Fibroblast of peridontal ligament (primary cell): ENCODE data around the gene EMD.
A peak's percentile ranks its signal among the peaks of the same experiment; 100 is the strongest.

Experiments
- DNase-seq: peaks from one replicate; pipeline ENCODE4 v3.0.0-alpha.2; 2010; ENCODE audit errors: extremely low read depth

The EMD gene

DNA sequence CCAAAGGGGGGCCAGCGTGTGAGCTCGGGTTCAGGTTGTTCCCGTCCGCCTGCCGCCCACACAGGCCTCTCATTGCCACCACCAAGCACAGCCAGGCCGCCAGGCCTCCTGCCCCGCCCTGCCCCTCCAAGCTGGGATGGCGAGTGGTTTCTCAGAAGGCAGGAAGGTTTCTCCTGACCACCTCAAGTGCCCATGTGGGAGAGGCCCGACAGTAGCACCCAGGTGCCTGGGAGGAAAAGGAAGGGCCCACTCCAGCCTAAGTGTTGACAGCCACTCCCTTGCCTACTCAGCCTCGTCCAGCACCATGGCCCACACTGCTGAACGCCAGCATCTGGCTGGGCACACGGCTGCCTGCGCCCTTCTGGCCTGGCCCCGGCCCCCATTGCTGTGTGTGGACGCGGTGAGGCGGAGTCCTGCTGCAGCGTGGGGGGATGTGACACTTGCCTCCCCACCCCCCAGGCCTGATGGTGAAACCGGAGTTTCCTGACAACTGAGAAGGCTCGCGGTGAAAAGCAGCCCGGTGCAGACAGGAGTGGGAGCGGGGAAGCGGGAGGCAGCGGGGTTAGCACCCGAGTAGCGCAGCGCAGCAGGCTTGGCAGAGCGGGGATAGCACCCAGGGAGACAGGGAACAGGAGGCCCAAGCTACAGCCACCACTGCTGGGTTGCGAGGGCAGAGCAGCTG lies 23.9 kb upstream of the EMD start:
- DNase-seq = no peak

DNA sequence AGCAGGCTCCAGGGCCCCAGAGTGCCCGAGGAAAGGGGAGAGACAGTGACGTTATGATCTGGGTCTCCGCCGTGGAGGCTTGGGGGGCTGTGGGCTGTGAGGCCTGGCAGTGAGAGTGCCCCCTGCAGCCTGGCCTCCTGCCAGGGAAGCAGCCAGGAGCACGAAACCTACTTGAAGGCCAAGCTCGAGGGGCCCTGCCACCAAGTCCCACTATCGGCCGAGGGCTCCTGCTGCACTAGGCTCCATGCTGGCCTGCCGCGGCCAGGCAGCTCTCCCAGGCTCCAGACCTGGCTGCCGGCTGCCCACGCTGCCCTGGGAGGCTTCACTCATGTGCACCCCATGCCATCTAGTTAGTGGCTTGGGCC lies 23.3 kb upstream of the EMD start:
- no peak for DNase-seq

DNA sequence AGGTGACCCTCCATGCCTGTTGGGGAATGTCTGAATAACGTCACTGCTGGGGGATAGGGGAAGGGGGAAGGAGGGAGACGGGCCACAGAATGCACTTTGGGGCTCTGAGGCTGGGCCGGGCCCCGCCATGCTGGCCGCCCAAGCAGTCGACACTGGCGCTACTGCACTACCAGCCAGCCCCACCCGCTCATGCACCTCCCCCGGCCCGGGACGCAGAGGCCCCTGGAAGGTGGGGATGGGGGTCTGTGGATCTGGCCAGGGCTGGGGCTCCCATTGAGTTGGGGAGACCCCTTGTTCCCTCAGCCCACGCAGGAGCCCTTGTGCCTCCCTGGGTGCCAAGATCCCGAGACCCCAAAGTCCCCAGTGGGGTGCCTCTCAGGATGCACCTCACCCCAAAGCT lies 22.5 kb upstream of the EMD start:
- DNase-seq = no peak

DNA sequence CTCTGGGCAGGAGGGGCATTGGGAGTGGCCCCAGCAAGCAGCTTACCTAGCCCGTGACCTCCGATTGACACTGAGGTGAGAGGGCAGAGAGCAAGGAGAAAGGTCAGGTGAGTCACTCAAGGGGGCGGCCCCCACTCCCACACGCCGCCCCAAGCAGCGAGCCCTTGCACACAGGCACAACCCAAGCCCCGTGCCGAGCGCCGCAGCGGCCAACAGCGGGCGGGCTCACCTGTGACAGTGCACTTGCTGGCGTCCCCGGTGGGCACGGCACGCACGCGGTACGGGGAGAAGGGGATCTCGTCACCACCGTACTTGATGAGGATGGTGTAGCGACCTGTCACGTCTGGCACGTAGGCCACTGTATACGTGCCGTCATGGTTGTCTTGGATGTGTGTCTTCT lies 21.9 kb upstream of the EMD start:
- DNase-seq = no peak

DNA sequence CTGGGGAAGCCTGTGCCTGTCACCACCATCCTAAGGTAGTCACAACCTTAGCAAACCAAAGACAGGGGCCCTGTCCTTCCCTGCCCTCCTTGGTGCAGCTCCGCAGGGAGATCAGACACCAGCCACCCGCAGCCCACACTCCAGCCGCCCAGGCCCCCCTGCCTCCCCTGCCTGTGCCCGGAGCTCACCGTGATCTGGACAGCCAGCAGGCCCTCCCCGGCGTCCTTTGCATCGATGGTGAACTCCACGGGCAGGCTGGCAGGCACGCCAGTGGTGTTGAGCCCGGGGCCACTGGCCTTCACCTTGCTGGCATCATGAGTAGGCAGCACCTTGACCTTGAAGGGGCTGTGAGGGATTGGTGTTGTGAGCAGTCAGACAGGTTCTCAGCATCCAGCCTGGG lies 21.1 kb upstream of the EMD start:
- DNase-seq = no peak

DNA sequence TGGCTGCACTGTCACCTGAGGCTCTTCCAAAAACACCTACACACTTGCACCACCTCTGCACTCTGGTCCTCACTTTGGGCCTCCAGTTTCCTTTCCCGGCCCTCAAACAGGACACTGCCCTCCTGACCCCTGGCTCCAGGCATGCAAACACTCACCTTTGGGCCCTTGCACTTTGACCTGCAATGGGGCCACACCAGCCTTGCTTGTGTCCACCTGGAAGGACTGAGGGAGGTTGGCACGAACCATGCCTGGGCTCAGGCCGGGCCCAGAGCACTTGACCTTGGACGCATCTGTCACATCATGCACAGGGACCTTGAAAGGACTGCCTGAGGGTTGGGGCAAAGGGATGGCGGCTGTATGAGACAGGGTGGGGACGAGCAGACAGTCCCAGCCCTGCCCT lies 20.3 kb upstream of the EMD start:
- DNase-seq = no peak

DNA sequence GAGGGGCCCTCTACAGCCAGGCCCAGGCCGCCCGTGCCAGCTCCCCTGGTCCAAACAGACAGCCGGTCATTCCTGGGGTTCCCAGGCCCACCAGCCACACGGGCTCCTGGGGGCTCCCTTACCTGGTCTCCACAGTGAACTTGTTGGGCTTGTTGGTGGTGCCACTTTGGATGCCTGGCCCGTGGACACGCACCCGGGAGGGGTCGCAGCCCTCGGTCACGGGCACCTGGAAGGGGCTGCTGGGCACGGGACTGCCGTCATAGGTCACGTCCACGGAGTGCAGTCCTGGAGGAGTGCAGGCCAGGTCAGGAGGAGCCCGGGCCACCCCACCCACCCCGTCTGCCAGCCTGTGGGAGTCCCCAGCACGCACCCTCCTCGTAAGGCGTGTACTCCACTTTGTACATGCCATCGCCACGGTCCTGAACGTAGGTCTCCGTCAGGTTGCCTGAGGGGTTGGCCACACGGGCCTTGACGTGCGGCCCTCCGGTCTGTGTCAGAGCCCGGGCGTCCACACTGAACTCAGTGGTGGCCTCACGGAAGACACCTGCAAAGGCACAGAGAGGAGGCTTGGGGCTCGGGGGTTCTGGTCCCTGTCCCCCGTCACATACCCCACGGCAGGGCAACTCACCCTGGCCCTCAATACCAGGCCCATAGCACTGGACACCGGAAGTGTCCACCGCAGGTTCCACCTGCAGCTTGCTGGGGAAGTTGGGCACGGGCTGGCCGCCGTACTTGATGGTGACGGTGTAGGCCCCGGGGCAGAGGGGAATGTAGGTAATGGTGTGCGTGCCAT lies 19.5 kb upstream of the EMD start:
- DNase-seq = no peak

DNA sequence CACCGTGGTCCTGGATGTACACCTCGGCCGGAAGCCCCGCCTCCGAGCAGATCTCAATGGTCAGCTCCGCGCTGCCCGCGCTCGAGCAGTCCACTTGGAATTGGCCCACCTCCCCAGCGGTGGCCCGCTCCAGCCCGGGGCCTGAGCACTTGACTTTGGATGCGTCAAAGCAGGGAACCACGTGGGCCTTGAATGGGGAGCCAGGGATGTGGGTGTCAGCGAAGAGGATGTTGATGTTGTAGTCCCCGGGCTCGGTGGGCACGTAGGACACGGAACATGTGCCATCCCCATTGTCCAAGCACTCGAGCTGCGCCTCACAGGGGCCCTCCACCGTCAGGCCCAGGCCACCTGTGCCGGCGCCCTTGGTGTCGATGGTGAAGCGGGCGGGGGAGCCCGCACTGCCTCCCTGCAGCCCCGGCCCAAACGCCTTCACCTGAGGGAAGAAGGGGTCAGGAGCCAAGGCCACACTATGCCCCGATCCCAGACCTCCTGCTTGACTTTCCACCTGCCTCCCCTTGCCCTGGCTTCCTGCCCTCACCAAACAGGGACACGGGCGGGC lies 18.9 kb upstream of the EMD start:
- no peak for DNase-seq

DNA sequence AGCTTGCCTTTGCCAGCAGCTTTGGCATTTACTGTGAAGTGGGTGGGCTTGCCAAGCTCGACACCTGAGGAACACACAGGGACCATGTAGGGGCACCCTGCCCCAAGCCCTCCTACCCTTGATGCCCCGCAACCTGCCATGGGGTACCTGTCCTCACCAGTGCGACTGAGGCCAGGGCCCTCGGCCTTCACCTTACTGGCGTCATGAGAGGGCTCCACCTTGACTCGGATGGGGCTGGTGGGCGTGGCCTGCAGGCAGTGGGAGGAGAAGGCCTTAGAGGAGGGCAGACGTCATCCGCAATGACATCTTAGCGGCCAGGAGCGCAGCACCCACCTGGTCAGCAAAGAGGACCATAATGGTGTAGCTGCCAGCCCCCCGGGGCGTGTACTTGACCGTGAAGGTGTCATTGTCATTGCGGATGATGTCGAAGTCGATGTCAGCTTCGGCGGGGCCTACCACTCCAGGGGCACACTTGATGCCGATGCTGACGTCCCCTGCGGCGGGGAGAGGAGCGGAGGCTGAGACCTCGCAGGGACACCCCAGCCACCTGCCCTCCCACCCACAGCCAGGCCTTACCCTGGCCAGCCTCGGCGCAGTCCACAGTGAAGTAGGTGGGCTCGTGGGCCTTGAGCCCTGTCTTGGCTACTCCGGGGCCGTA lies 16.9 kb upstream of the EMD start:
- no peak for DNase-seq

DNA sequence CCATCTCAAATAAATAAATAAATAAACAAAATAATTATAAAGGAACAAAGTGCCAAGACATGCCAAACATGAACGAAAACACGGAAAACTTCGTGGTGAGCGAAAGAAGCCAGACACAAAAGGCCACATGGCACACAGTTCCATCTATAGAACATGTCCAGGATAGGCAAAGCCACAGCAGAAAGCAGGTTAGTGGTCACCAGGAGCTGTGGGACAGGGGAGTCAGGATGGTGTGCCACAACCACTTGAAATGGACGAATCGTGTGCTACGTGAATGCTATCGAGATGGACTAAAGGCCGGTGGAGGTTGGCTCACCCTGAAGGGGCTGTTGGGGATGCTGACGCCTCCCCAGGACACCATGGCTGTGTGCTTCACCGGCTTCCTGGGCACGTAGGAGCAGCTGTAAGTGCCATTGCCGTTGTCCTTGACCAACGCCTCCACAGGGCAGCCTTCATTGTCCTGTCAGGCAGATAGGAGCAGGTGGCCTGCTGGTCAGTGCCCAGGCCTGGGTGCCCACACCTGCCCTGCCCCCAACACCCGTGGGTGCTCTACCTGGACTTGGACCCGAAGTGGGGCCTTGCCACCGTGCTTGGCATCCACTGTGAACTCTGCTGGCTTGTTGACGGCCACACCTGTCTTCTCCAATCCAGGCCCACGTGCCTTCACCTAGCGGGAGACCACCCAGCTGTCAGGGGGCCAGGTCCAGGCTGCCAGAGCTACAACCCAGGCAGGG lies 15.2 kb upstream of the EMD start:
- DNase-seq = no peak

DNA sequence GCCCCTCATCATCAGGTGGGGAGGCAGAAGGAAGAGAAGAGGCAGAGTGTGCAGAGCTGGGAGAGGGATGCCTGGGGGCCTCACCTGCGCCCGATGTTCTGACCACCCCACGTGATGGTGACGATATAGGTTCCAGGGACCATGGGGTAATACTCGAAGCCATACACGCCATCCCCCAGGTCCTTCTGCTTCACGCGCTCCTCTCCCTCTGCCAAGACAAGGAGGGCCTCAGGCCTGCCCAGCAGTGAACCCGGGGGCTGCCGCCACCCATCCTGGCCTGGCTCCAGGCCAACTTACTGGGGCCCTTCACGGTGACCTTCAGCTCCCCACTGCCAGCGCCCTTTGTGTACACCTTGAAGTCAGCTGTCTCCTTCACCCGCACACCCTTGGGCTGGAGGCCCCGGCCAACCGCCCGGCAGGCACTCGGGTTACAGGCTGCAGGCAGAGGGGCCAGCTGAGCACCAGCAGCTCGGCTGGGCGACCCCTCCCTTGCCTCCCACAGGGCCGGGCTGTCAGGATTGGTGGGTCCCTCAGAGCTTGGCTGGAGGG lies 14.0 kb upstream of the EMD start:
- no peak for DNase-seq

DNA sequence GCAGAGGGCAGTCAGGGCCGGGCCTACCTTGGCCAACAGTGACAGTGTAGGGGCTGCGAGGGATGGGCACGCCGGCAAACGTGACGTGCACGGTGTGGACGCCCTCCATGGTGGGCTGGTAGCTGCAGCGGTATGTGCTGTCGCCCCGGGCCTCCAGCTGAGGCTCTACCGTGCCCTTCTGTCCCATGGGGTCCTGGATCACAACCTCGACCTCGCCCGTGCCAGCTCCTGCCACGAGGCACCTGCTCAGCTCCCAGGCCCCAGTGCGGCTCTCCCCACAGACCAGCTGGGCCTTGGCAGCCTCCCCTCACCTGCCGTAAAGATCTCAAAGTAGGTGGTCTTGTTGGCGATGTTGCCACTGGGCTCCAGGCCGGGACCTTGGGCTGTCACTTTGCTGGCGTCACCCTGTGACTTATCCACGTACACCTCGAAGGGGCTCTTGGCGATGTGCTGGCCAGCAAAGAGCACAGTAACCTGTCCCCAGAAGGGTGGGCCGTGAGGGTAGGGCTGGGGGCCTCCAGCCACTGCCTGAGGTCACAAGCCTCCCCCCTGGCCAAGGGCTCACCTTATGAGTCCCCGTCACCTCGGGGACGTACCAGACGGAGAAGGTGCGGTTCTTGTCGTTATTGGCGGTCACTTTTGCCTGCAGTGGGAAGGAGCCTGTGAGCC lies 13.0 kb upstream of the EMD start:
- no peak for DNase-seq

DNA sequence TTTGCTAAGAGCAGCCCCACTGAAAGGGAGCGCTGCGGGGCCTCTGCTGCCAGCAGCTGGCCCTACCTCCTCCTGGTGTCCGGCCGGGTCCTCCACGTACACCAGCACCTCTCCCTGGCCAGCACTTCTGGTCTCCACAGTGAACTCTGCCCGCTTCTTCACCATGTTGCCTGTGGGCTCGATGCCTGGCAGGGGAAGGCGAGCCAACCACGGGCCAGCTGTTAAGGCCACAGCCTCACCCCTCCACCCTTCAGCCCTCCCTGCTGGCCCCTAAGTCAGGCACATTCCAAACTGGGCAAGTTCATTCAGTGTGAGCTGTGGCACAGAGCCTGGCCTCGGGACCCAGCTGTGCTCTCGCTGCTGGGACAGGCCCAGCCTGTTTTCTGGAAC lies 12.4 kb upstream of the EMD start:
- DNase-seq = peak; percentile 27

DNA sequence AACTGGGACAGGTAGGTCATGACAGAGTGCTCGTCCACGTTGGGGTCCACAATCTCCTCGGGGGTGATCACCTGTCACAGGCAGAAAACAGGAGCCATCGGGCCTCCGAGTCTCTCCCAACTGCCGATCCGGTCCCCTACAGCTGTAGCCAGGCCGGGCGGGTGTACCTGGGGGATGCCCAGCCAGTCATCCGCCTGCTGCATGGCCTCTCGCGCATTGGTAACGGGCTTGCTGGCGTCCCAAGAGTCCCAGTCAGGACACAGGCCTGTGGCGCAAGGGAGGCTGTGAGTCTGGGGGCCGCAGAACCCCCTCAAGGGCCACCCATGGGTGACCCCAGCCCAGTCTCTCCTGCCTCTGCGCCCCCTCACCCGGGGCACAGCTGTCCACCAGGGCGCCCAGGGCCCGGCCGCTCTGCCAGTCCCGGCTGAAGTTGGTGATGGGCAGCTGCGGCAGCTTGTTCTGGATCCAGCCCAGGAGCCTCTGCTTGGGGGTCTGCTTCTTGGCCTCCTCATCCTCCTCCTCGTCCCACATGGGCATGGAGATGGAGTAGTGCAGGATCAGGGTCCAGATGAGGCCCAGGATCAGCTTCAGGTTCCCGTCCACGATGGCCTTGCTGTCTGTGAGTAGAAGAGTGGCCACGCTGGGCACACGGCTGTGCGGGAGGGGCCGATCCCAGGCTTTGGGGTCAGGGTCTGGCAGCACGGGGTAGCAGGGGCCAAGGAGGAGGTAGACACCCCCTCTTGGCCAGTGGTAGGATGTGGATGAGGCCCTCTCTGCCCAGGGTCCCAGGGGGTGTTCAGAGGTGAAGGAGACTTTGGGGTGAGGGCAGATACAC lies 11.4 kb upstream of the EMD start:
- DNase-seq = no peak

DNA sequence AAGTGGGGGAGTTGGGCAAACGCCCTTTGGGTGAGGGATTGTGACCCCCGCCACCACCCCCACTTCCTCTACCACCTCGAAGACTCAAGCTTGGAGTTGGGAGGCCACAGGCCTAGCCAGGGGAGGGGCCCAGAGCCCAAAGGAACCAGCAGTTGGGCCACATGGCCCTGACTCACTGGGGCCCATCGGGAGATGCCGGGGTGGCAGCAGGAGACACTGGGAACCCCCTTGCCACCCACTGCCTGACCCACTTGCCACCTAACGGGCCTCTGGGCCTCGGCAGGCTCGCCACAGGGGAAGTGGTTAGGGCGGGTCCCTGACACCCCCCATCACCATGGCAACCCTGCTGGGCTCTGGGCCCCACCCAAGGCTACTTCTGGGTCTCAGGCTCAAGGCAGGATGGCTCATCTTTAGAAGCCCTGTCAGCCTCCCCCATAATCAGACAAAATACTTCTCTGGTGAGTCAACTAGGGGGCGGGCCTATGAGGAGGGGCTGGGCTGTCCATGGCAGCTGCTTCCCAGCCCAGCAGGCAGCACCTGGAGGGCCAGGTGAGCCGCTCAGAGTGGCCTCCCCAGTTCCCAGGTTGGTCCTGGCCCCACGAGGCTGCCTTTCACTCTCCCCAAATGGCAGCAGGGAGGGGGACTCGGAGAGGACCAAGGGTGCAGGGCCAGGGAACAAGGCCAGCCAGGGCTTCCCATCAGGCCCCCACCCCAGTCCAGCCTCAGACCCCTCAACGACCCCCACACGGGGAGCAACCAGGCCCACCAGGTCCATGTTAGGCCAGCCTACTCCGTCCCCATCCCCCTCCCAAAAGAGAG lies 10.3 kb upstream of the EMD start:
- peak; percentile 88 for DNase-seq

DNA sequence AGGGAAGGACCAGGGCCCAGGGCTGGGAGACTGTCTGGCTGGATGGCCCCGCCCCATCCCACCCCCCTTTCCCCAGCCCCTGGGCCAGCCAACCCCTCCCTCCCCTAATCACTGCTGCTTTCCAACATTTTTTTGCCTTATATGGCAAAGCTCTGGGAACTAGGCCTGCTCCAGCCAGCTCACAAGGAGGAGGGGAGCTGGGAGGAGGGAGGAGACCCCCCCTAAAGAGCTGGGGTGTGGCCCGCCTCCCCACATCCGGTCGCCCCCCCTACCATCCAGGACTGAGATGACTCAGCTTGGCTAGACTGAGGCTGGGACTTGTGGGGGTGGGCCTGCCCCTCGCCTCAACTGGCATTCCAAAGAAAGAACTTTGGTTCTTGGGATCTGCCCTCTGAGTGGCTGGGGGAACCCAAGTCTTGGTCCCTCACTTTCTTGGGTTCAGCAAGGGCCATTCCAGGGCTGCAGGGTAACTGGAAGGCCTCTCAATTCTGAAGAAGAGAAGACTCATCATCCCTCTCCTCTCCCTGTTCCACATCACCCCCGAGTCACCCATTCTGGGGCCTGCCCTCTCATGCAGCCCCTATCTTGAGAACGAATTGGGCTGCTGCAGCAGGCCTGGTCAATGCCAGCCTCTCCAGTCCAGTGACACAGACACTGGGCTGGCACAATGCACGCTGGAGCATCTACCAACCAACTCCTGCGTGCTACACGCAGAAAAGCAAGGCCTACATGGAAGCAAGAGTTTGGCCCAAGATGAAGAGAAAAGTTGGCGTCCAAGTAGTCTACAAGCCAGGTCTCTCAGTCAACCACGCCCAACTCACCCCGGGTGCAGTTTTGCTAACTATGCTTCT lies 9.4 kb upstream of the EMD start:
- peak; percentile 94 for DNase-seq

DNA sequence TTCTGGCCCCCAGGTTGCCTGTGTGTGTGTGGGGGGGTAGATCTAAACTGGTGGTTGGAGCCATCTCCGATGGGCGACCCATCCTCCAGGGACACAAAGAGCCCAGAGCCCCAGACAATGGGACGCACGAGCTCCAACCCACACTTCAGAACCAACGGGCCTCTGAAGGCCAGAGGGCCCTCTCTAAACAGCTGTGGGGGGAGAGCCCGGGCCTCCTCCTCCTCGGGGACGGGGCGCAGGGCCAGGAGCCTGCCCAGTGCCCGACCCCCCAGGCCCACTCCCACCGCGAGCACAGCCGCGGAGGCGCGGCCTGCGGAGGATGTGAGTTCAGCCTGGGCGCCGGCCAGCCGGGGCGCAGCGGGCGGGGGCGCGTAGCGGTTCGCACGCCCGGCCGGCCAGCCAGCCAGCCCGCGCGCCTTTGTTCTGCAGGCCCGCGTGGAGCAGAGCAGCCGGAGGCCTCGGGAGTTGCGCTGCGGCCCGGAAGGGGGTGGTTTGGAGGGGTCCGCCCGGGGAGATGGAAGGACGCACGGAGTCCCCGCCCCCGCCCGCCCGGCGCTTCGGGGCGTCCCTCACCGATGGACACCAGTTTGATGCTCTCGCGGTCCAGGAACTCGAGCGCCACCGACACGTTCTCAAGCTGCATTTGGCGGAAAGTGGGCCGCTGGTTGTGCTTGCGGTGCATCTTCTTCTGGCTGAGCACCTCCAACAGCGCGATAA lies 8.6 kb upstream of the EMD start:
- peak; percentile 21 for DNase-seq
